IMR-90 (cell line): ENCODE results near the gene UBN2. TPM values are rescaled to one million over a fixed set of nuclear protein-coding genes. Genes with fewer than 3 reads are reported as not detected.

Experiments
- ATAC-seq: fragments of 200-7000 bp; cut with Tn5 transposase; 2 replicates; pipeline ENCODE4 v1.9.1; 2020; ENCODE audit warnings: low read depth, mild to moderate bottlenecking, moderate library complexity
- Bru-seq: library from RNA; stranded (reverse); fragments of 400-500 nt; gene quantifications from one replicate; lab custom pipeline; 2021; lab: Mats Ljungman, UMichigan
- BruChase-seq, 2 experiments: library from RNA; stranded (reverse); fragments of 400-500 nt; gene quantifications; one replicate each; lab custom pipeline; 2021; lab: Mats Ljungman, UMichigan
- BruUV-seq: library from RNA; stranded (reverse); fragments of 400-500 nt; replicated peaks from 2 replicates; lab custom pipeline; 2021; lab: Mats Ljungman, UMichigan
- CTCF ChIA-PET: fragments of 300-600 bp; formaldehyde crosslinking; extraction: SDS; loops from one replicate; lab custom pipeline; 2021; ENCODE audit warnings: antibody characterized with exemption; lab: Yijun Ruan, JAX
- POLR2A ChIA-PET: fragments of 300-600 bp; sonication (Branson Sonifier 250); formaldehyde crosslinking; loops from one replicate; lab custom pipeline; 2022; ENCODE audit warnings: antibody characterized with exemption; ENCODE audit not compliant: unreplicated experiment; lab: Charles Lee
- DNase-seq: peaks from one replicate; pipeline ENCODE4 v3.0.0; 2013
- H2AFZ ChIP-seq: replicated peaks from 2 replicates; pipeline ENCODE3; 2013; ENCODE audit warnings: low read length, mild to moderate bottlenecking; ENCODE audit not compliant: poor library complexity
- H2AK5ac ChIP-seq: 2 replicates; pipeline ENCODE4 v1.6.1; 2013; ENCODE audit warnings: low read depth, low read length, inconsistent platforms
- H2AK9ac ChIP-seq: replicated peaks from 2 replicates; pipeline ENCODE3; 2013; ENCODE audit warnings: mild to moderate bottlenecking, low read depth, low read length, moderate library complexity; ENCODE audit not compliant: poor library complexity
- H2BK120ac ChIP-seq: 2 replicates; pipeline ENCODE4 v1.6.1; 2013; ENCODE audit warnings: low read depth, low read length, inconsistent platforms
- H2BK15ac ChIP-seq: 3 replicates; pipeline ENCODE4 v1.6.1; 2013; ENCODE audit warnings: low read depth, low read length, inconsistent platforms
- H2BK20ac ChIP-seq: 2 replicates; pipeline ENCODE4 v1.6.1; 2013; ENCODE audit warnings: low read depth, mild to moderate bottlenecking, inconsistent platforms, low read length, moderate library complexity
- H2BK5ac ChIP-seq: 2 replicates; pipeline ENCODE4 v1.6.1; 2013; ENCODE audit warnings: mild to moderate bottlenecking, low read depth, low read length, inconsistent platforms; ENCODE audit not compliant: poor library complexity, severe bottlenecking
- H3K14ac ChIP-seq: replicated peaks from 2 replicates; pipeline ENCODE4 v1.6.1; 2013; ENCODE audit warnings: low read depth, low read length, inconsistent platforms
- H3K18ac ChIP-seq: 2 replicates; pipeline ENCODE4 v1.6.1; 2013; ENCODE audit warnings: low read depth, low read length, control low read depth
- H3K23ac ChIP-seq: 2 replicates; pipeline ENCODE4 v1.6.1; 2013; ENCODE audit warnings: low read depth, low read length, inconsistent platforms
- H3K27ac ChIP-seq: 2 replicates; pipeline ENCODE4 v1.5.1; 2013; ENCODE audit warnings: mild to moderate bottlenecking, control low read depth, low read length; ENCODE audit not compliant: insufficient read depth
- H3K27me3 ChIP-seq: 2 replicates; pipeline ENCODE4 v1.6.1; 2013; ENCODE audit warnings: low read length; ENCODE audit not compliant: control insufficient read depth, insufficient read depth
- H3K36me3 ChIP-seq: 2 replicates; pipeline ENCODE4 v1.6.1; 2013; ENCODE audit warnings: low read length, mixed read lengths; ENCODE audit not compliant: control insufficient read depth, insufficient read depth
- H3K4ac ChIP-seq: 2 replicates; pipeline ENCODE4 v1.6.1; 2013; ENCODE audit warnings: low read depth, low read length, inconsistent platforms
- H3K4me1 ChIP-seq: 2 replicates; pipeline ENCODE4 v1.6.1; 2013; ENCODE audit warnings: low read length, mixed read lengths; ENCODE audit not compliant: control insufficient read depth, insufficient read depth
- H3K4me2 ChIP-seq: 2 replicates; pipeline ENCODE4 v1.6.1; 2013; ENCODE audit warnings: low read depth, mild to moderate bottlenecking, control low read depth, low read length, moderate library complexity
- H3K4me3 ChIP-seq: 2 replicates; pipeline ENCODE4 v1.5.1; 2013; ENCODE audit warnings: low read depth, mild to moderate bottlenecking, control low read depth, low read length, moderate library complexity; ENCODE audit not compliant: insufficient read depth
- H3K56ac ChIP-seq: 2 replicates; pipeline ENCODE4 v1.6.1; 2013; ENCODE audit warnings: low read length, inconsistent platforms; ENCODE audit not compliant: insufficient read depth; ENCODE audit errors: extremely low read depth
- H3K79me1 ChIP-seq, 2 experiments: 2 replicates each; pipeline ENCODE4 v1.6.1; 2013; ENCODE audit warnings: low read length in 2 of 2, inconsistent platforms in 1 of 2, low read depth in 1 of 2
- H3K9ac ChIP-seq: 2 replicates; pipeline ENCODE4 v1.6.1; 2013; ENCODE audit warnings: low read depth, low read length, control low read depth
- H3K9me1 ChIP-seq: 2 replicates; pipeline ENCODE4 v1.6.1; 2013; ENCODE audit warnings: low read length, inconsistent platforms; ENCODE audit not compliant: insufficient read depth
- H3K9me3 ChIP-seq: 2 replicates; pipeline ENCODE4 v1.6.1; 2013; ENCODE audit warnings: low read length; ENCODE audit not compliant: control insufficient read depth, insufficient read depth
- H4K20me1 ChIP-seq: 2 replicates; pipeline ENCODE4 v1.6.1; 2013; ENCODE audit warnings: low read length, inconsistent platforms; ENCODE audit not compliant: insufficient read depth
- H4K5ac ChIP-seq: 2 replicates; pipeline ENCODE4 v1.6.1; 2013; ENCODE audit warnings: mild to moderate bottlenecking, low read depth, low read length, control low read depth
- H4K8ac ChIP-seq, 2 experiments: 2 replicates each; pipeline ENCODE4 v1.6.1; 2013; ENCODE audit warnings: low read depth in 2 of 2, low read length in 2 of 2, control low read depth in 1 of 2, inconsistent platforms in 1 of 2
- H4K91ac ChIP-seq: 2 replicates; pipeline ENCODE4 v1.6.1; 2013; ENCODE audit warnings: low read depth, low read length, inconsistent platforms; ENCODE audit not compliant: insufficient read depth
- CEBPB ChIP-seq: IDR thresholded peaks from 2 replicates; pipeline ENCODE4 v1.6.1; 2012; ENCODE audit warnings: low read depth, low read length, improper control_type of control experiment
- CHD1 ChIP-seq: IDR thresholded peaks from 2 replicates; pipeline ENCODE4 v1.6.1; 2012; ENCODE audit warnings: low read depth, low read length, improper control_type of control experiment
- MAZ ChIP-seq: IDR thresholded peaks from 2 replicates; pipeline ENCODE4 v1.6.1; 2012; ENCODE audit warnings: low read depth, mild to moderate bottlenecking, low read length, improper control_type of control experiment, moderate library complexity, borderline replicate concordance
- POLR2A ChIP-seq: IDR thresholded peaks from 2 replicates; pipeline ENCODE4 v1.6.1; 2012; ENCODE audit warnings: mild to moderate bottlenecking, low read depth, low read length
- WGBS, 2 experiments: methylation state at CpG; one replicate each; pipeline versions ENCODE4 v1.1.5 to v1.1.7; 2013; ENCODE audit warnings: missing lambda C conversion rate in 2 of 2; ENCODE audit not compliant: insufficient read length in 1 of 2; ENCODE audit errors: extremely low coverage in 2 of 2; 5-methylcytosine and 5-hydroxymethylcytosine counted together
- dilution Hi-C: fragments of 300-500 bp; cut with HindIII; formaldehyde crosslinking; loops from one replicate; pipeline ENCODE4 v1.14.3; 2018; ENCODE audit warnings: low sequenced_read_pairs; ENCODE audit not compliant: unreplicated experiment
- in situ Hi-C: fragments of 300-500 bp; cut with MboI; formaldehyde crosslinking; loops from 3 replicates; pipeline ENCODE4 v1.14.3; 2019; ENCODE audit warnings: low sequenced_read_pairs, inconsistent platforms, mixed read lengths
- intact Hi-C: fragments of 100-400 bp; cut with micrococcal nuclease; formaldehyde crosslinking; loops from 2 replicates; pipeline ENCODE4 v1.10.0; 2022
- long read RNA-seq: library from polyadenylated mRNA; unstranded; transcript quantifications from one replicate; pipeline ENCODE4 v2.0.0, GENCODE V29; 2021; ENCODE audit not compliant: unreplicated experiment
- polyA plus RNA-seq, 3 experiments: library from polyadenylated mRNA; depleted of rRNA; stranded (reverse); fragments of >200 nt; gene quantifications; 2 replicates each; pipeline ENCODE4 v1.2.3, GENCODE V29; 2012; ENCODE audit warnings: low replicate concordance in 1 of 3
- total RNA-seq: library from RNA; depleted of rRNA; stranded (reverse); fragments of >200 nt; gene quantifications from 2 replicates; pipeline ENCODE4 v1.2.3, GENCODE V29; 2012; rRNA removed
- TF ChIP-seq, protein P1 (sequence below): fragments of 150-350 bp; IDR thresholded peaks from 2 replicates; pipeline ENCODE4 v1.6.1; 2017; ENCODE audit warnings: mild to moderate bottlenecking, antibody characterized with exemption, low read length, low read depth

Gene UBN2
- total RNA-seq (2.3 and 3.6 TPM in 2 replicates), polyA plus RNA-seq (2012; rRNA removed) (1.2 and 1.6 TPM in 2 replicates), Bru-seq, nascent RNA (percentile 77 among the genes with signal in this experiment), BruChase-seq, experiment 1, labeled RNA remaining after a 6-hour chase (percentile 81 among the genes with signal in this experiment), BruChase-seq, experiment 2, labeled RNA remaining after a 2-hour chase (percentile 90 among the genes with signal in this experiment)
- polyA plus RNA-seq (2012; cell fraction: cytosol; rRNA removed) = 0.17 and 0.20 TPM in 2 replicates
- 0.96 and 6.9 TPM in 2 replicates for polyA plus RNA-seq (2012; cell fraction: nucleus; rRNA removed; ENCODE audit: low replicate concordance)
- long read RNA-seq, partial matches to known transcripts = 1 of 2 reads
- long read RNA-seq, other reads (novel, unspliced or antisense) = 1 of 2 reads

DNA sequence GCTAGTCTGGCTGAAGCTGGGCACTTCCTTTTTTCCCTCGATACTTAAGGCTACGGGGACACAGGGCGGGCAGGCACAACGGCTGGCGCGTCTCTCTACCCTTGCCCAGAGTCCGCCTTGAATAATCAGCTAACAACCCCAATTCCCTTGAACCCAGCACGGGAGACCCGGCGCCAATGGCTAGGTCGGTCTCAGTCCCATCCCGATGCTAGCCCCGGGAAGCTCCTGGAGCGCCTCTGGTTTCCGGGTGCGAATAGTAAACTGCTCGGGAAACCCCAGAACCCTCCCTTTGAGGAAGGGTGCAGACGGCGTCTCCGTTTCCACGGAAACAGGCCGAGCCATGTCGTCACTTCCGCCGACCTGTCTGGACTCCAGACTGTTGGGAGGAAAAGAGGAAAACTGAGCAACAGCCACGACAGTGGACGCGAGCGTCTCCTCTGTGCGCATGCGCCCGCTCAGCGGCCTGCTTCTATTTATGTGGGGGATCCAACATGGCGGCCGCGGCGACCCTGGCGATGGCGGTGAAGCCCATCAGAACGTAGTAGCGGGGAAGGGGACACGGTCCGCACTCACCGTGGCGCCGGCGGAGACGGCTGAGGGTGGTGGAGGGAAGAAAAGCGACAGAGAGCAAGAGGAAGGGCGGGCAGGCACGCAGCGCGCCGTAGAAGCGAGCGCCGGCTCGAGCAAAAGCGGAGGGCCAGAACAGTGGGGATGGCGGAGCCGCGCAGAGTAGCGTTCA is at the start of gene UBN2:
Gene UBN2, plus strand, starts transcription at position 464 of the 739 bp plus-strand sequence. Its CDS starts 248 bp downstream, at position 712.
- H2BK20ac ChIP-seq = no peak within 1 kb of the TSS
- H3K23ac ChIP-seq = peak within 1 kb of the TSS; percentile 70
- H2BK120ac ChIP-seq = peak within 1 kb of the TSS; percentile 59; the same call in 1 of the 2 replicates
- no peaks in the 10 kb centered on the region for H3K4me1 ChIP-seq
- H3K4me3 ChIP-seq = peak within 1 kb of the TSS; percentile 87
- H2AFZ ChIP-seq = peak within 1 kb of the TSS; percentile 97
- TF ChIP-seq CHD1 (no peak), CEBPB (peak; percentile 65), MAZ (peak; percentile 21; the same call in 1 of the 2 replicates), POLR2A (peak; percentile 75)
- TF ChIP-seq, protein P1, sequence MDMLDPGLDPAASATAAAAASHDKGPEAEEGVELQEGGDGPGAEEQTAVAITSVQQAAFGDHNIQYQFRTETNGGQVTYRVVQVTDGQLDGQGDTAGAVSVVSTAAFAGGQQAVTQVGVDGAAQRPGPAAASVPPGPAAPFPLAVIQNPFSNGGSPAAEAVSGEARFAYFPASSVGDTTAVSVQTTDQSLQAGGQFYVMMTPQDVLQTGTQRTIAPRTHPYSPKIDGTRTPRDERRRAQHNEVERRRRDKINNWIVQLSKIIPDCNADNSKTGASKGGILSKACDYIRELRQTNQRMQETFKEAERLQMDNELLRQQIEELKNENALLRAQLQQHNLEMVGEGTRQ = no peak
- POLR2A ChIA-PET = no interaction called here
- H3K27ac ChIP-seq = peak within 1 kb of the TSS; percentile 94
- in situ Hi-C loops (no loop called here), intact Hi-C loops (loop anchor here (2.0 to 5.0 kb wide), 2 partner anchors 99 to 122 kb away; partner anchors contain the start of gene ZC3HAV1), dilution Hi-C loops (no loop called here)
- peak within 1 kb of the TSS; percentile 59; the same call in 1 of the 2 replicates for H3K18ac ChIP-seq
- H2BK5ac ChIP-seq = peak within 1 kb of the TSS; percentile 86
- no peaks in the 10 kb centered on the region for H3K27me3 ChIP-seq
- no peaks in the 10 kb centered on the region for H3K9me1 ChIP-seq
- H4K5ac ChIP-seq = peak within 1 kb of the TSS; percentile 85
- H3K56ac ChIP-seq = peak within 1 kb of the TSS; percentile 58
- WGBS, 2 experiments = 1% methylated on average over 36 of the region's 63 CpGs; no CpG with 5 or more reads in 1 of the 2 experiments
- H3K14ac ChIP-seq = peak within 1 kb of the TSS; percentile 89; the same call in 1 of the 2 replicates
- peak; percentile 97 for DNase-seq
- H3K36me3 ChIP-seq = no peaks in the 10 kb centered on the region
- peak; percentile 88 for ATAC-seq
- peak within 1 kb of the TSS; percentile 81 for H4K91ac ChIP-seq
- H2AK5ac ChIP-seq = no peak within 1 kb of the TSS; the same call in 1 of the 2 replicates
- H3K4me2 ChIP-seq = peak within 1 kb of the TSS; percentile 77
- H2AK9ac ChIP-seq = peak within 1 kb of the TSS; percentile 20
- H2BK15ac ChIP-seq = peak within 1 kb of the TSS; percentile 12; the same call in 1 of the 3 replicates
- peaks cover 6 to 8% of the 10 kb centered on the region in 2 experiments for H3K79me1 ChIP-seq
- CTCF ChIA-PET = no interaction called here
- peak within 1 kb of the TSS; percentile 55 to 95 for H4K8ac ChIP-seq
- peaks cover 7% of the 10 kb centered on the region; the same call in 1 of the 2 replicates for H4K20me1 ChIP-seq
- no TSS peak for BruUV-seq
- peak within 1 kb of the TSS; percentile 85 for H3K4ac ChIP-seq
- no peaks in the 10 kb centered on the region for H3K9me3 ChIP-seq
- peak within 1 kb of the TSS; percentile 94 for H3K9ac ChIP-seq
